Activated naive CD4-positive, alpha-beta T cell treated with anti-CD3 and anti-CD28 coated beads, Interleukin-2, amount 50 U/mL, for 24 hours (primary cell): ENCODE results near the gene MUC3A.
"Not testable (repeated sequence)": the region's sequence is repeated elsewhere in the genome, so short reads cannot be mapped to it uniquely, and the experiment has no call there.

Experiments
- H3K27ac Mint-ChIP-seq: one replicate; pipeline ENCODE4 v1.8.0; 2021; ENCODE audit warnings: mild to moderate bottlenecking, mixed read lengths
- H3K27me3 Mint-ChIP-seq: one replicate; pipeline ENCODE4 v1.8.0; 2021; ENCODE audit warnings: mixed read lengths
- H3K36me3 Mint-ChIP-seq: one replicate; pipeline ENCODE4 v1.8.0; 2021; ENCODE audit warnings: mixed read lengths
- H3K4me1 Mint-ChIP-seq: one replicate; pipeline ENCODE4 v1.8.0; 2021; ENCODE audit warnings: mixed read lengths
- H3K4me3 Mint-ChIP-seq: one replicate; pipeline ENCODE4 v1.8.0; 2021; ENCODE audit warnings: mild to moderate bottlenecking, mixed read lengths
- H3K9me3 Mint-ChIP-seq: one replicate; pipeline ENCODE4 v1.8.0; 2021; ENCODE audit warnings: mixed read lengths

MUC3A gene

DNA sequence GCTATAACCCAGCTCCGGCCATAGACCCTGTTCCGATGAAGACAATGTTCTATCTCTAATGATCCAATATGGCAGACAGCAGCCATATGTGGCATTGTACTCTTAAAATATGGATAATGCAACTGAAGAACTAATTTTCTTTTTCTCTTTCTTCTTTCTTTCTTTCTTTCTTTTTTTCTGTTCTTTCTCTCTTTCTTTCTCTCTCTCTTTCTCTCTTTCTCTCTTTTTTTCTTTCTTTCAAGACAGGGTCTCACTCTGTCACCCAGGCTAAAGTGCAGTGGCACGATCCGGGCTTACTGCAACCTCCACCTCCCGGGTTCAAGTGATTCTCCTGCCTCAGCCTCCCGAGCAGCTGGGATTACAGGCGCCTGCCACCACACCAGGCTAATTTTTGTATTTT is 13.2 kb upstream of the MUC3A start:
- not testable (repeated sequence) for H3K27me3 Mint-ChIP-seq, H3K4me3 Mint-ChIP-seq, H3K9me3 Mint-ChIP-seq, H3K4me1 Mint-ChIP-seq, H3K27ac Mint-ChIP-seq, H3K36me3 Mint-ChIP-seq

- H3K27me3 Mint-ChIP-seq = peaks cover 12% of the 10 kb centered on the region
- H3K9me3 Mint-ChIP-seq = no peaks in the 10 kb centered on the region
- H3K4me1 Mint-ChIP-seq = no peaks in the 10 kb centered on the region
- H3K27ac Mint-ChIP-seq = no peak overlapping the region
- no peak overlapping the region for H3K4me3 Mint-ChIP-seq
- peaks cover 2% of the 10 kb centered on the region for H3K36me3 Mint-ChIP-seq
These were observed 7.1 kb upstream of the MUC3A start for GRCh38 chr7:100942045-100942774.

GRCh38 chr7:100943693-100944092 is 5.6 kb upstream of the MUC3A start:
- H3K27me3 Mint-ChIP-seq = peaks cover 9% of the 10 kb centered on the region
- H3K27ac Mint-ChIP-seq = no peak overlapping the region
- peaks cover 2% of the 10 kb centered on the region for H3K36me3 Mint-ChIP-seq
- no peak overlapping the region for H3K4me3 Mint-ChIP-seq
- no peaks in the 10 kb centered on the region for H3K4me1 Mint-ChIP-seq
- no peaks in the 10 kb centered on the region for H3K9me3 Mint-ChIP-seq

DNA sequence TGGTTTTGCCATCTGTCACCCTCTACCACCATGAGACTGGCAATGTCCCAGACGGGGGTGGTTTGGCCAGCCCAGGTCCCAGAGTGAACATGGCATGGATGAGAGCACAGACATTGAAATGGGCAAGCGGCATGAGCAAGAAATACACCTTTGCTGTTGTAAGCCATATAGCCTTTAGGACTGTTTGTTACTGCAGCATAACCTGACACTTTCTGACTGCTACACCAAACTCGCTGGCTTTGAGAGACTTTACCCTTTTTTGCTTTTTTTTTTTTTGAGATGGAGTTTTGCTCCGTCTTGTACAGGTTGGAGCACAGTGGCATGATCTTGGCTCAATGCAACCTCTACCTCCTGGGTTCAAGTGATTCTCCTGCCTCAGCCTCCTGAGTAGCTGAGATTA is 5.2 kb upstream of the MUC3A start:
- Mint-ChIP-seq H3K36me3 (peaks cover 2% of the 10 kb centered on the region), H3K4me1 (no peaks in the 10 kb centered on the region), H3K9me3 (no peaks in the 10 kb centered on the region), H3K27ac (no peak overlapping the region), H3K27me3 (peaks cover 10% of the 10 kb centered on the region), H3K4me3 (no peak overlapping the region)

DNA sequence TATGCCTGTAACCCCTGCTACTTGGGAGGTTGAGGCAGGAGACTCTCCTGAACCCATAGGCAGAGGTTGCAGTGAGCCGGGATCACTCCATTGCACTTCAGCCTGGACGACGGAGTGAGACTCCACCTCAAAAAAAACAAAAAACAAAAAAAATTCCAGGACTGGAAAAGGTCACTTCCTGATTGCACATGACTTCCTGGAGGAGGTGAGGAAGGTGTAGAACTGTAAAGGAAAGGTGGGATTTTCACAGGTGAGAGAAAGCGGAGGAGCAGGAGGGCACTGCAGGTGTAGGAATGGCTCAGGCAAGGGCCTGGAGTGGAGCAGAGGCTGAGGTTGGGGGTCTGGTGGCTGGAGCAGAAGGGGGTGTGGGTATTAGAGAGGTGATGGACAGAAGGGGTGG is 3.2 kb upstream of the MUC3A start:
- Mint-ChIP-seq H3K4me3 (no peak overlapping the region), H3K36me3 (peaks cover 2% of the 10 kb centered on the region), H3K9me3 (no peaks in the 10 kb centered on the region), H3K27ac (no peak overlapping the region), H3K4me1 (no peaks in the 10 kb centered on the region), H3K27me3 (peaks cover 17% of the 10 kb centered on the region)

DNA sequence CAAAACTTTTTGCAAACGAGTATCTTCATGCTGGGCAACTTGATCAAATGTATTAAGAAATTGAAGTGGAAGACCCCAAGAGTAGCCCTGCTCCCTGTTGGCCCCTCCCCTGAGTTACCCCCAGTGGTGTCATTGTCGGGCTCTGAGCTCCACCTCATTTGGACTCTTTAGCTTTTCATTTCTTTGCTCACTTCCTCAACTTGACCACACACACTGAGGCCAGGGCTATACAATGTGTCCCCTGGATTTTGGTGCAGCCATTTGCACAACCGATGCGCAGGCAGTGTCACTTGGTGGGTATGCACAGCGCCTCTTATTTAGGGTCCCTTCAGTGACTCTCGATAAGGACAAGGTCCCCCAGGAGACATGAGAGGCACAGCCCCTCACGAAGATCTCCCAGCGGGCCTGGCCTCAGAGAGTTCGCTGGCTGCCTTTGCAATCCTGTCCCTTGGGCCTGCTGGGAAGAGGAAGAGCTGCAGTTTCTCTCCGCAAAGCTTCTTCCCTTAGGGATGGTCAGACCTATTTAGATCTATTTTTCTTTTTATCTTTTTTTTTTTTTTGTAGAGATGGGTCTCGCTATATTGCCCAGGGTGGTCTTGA is 2.5 kb upstream of the MUC3A start:
- Mint-ChIP-seq H3K4me1 (no peaks in the 10 kb centered on the region), H3K27me3 (peaks cover 17% of the 10 kb centered on the region), H3K4me3 (no peak overlapping the region), H3K27ac (no peak overlapping the region), H3K9me3 (no peaks in the 10 kb centered on the region), H3K36me3 (peaks cover 2% of the 10 kb centered on the region)

DNA sequence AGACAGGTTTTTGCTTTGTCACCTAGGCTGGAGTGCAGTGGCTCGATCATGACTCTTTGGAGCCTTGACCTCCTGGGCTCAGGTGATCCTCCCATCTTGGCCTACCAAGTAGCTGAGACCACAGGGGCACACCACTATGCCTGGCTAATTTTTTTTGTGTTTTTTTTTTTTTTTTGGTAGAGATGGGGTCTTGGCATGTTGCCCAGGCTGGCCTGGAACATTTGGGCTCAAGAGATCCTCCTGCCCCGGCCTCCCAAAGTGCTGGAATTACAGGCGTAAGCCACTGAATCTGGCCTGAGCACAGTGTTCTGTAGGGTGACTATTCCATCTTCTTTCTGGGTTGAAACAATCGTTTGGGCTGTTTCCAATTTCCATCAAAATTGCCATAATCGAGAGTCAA is 1.5 kb upstream of the MUC3A start:
- Mint-ChIP-seq H3K36me3 (peaks cover 2% of the 10 kb centered on the region), H3K4me1 (no peaks in the 10 kb centered on the region), H3K27me3 (peaks cover 17% of the 10 kb centered on the region), H3K27ac (no peak overlapping the region), H3K9me3 (no peaks in the 10 kb centered on the region), H3K4me3 (no peak overlapping the region)

GRCh38 chr7:100949933-100950443 is 654 bp downstream of the MUC3A start:
- Mint-ChIP-seq H3K9me3 (no peaks in the 10 kb centered on the region), H3K36me3 (peaks cover 2% of the 10 kb centered on the region), H3K27ac (no peak overlapping the region), H3K27me3 (peaks cover 14% of the 10 kb centered on the region), H3K4me1 (no peaks in the 10 kb centered on the region), H3K4me3 (no peak overlapping the region)

DNA sequence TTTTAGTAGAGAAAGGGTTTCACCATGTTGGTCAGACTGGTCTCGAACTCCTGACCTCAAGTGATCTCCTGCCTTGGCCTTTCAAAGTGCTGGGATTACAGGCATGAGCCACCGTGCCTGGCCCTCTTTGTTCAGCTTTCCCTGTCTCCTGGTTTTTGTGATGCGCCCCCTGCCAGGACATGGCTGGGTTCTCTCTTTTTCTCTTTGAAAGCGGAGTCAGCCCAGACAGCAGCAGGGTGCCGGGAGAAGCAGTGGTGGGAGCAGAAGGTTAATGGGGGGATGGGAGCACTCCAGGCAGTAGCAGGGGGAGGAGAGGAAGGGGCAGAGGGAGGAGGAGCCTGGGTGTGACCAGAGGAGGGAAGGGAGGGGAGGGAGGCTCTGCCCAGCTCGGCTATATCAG is 1.8 kb downstream of the MUC3A start:
- H3K4me1 Mint-ChIP-seq = no peaks in the 10 kb centered on the region
- H3K4me3 Mint-ChIP-seq = no peak overlapping the region
- peaks cover under 1% of the 10 kb centered on the region for H3K36me3 Mint-ChIP-seq

GRCh38 chr7:100951888-100952560 is 2.7 kb downstream of the MUC3A start:
- Mint-ChIP-seq H3K9me3 (no peaks in the 10 kb centered on the region), H3K4me3 (no peak overlapping the region)

More for the DNA sequence above, 1.8 kb downstream of the MUC3A start:
- H3K27me3 Mint-ChIP-seq = peaks cover 10% of the 10 kb centered on the region
- H3K9me3 Mint-ChIP-seq = no peaks in the 10 kb centered on the region
- no peak overlapping the region for H3K27ac Mint-ChIP-seq

DNA sequence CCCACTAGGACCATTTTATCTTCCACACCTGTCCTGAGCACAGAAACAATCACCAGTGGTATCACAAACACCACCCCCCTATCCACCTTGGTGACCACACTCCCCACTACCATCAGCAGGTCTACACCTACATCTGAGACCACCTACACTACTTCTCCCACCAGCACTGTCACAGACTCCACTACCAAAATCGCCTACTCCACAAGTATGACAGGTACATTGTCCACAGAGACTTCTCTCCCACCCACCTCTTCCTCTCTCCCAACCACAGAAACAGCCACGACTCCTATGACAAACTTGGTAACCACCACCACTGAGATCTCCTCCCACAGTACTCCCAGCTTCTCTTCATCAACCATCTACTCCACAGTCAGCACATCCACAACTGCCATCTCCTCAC is 3.3 kb downstream of the MUC3A start:
- no peaks in the 10 kb centered on the region for H3K9me3 Mint-ChIP-seq
- H3K27me3 Mint-ChIP-seq = peaks cover 8% of the 10 kb centered on the region
- no peaks in the 10 kb centered on the region for H3K36me3 Mint-ChIP-seq
- no peaks in the 10 kb centered on the region for H3K4me1 Mint-ChIP-seq
- H3K27ac Mint-ChIP-seq = no peak overlapping the region
- no peak overlapping the region for H3K4me3 Mint-ChIP-seq

More at GRCh38 chr7:100951888-100952560, 2.7 kb downstream of the MUC3A start:
- H3K27ac Mint-ChIP-seq = no peak overlapping the region
- H3K36me3 Mint-ChIP-seq = no peaks in the 10 kb centered on the region
- H3K4me1 Mint-ChIP-seq = no peaks in the 10 kb centered on the region
- peaks cover 8% of the 10 kb centered on the region for H3K27me3 Mint-ChIP-seq

GRCh38 chr7:100957832-100958421 is 8.6 kb downstream of the MUC3A start:
- H3K27me3 Mint-ChIP-seq = peaks cover 2% of the 10 kb centered on the region
- no peaks in the 10 kb centered on the region for H3K9me3 Mint-ChIP-seq
- no peaks in the 10 kb centered on the region for H3K36me3 Mint-ChIP-seq
- no peak overlapping the region for H3K4me3 Mint-ChIP-seq
- no peaks in the 10 kb centered on the region for H3K4me1 Mint-ChIP-seq
- H3K27ac Mint-ChIP-seq = no peak overlapping the region

- H3K4me3 Mint-ChIP-seq = no peak overlapping the region
- no peaks in the 10 kb centered on the region for H3K9me3 Mint-ChIP-seq
- no peak overlapping the region for H3K27ac Mint-ChIP-seq
- peaks cover 11% of the 10 kb centered on the region for H3K27me3 Mint-ChIP-seq
- H3K4me1 Mint-ChIP-seq = no peaks in the 10 kb centered on the region
- no peaks in the 10 kb centered on the region for H3K36me3 Mint-ChIP-seq
These were observed 10.6 kb downstream of the MUC3A start for GRCh38 chr7:100959894-100960293.

DNA sequence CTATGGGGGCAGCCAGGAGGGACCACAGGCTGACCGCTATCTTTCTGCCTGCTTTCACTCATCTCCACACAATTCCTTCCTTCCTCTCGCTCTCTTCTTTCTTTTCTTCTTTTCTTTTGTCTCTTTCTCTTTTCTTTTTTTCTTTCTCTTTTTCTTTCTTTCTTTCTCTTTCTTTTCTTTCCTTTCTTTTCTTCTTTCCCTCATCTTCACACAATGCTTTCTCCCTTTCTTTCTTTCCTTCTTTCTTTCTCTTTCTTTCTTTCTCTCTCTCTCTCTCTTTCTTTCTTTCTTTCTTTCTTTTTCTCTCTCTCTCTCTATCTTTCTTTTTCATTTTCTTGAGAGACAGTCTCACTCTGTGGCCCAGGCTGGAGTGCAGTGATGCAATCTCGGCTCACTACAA is 13.2 kb downstream of the MUC3A start:
- Mint-ChIP-seq H3K4me3 (no peak overlapping the region), H3K27ac (no peak overlapping the region), H3K27me3 (peaks cover 30% of the 10 kb centered on the region), H3K36me3 (no peaks in the 10 kb centered on the region), H3K9me3 (no peaks in the 10 kb centered on the region), H3K4me1 (peaks cover 21% of the 10 kb centered on the region)

DNA sequence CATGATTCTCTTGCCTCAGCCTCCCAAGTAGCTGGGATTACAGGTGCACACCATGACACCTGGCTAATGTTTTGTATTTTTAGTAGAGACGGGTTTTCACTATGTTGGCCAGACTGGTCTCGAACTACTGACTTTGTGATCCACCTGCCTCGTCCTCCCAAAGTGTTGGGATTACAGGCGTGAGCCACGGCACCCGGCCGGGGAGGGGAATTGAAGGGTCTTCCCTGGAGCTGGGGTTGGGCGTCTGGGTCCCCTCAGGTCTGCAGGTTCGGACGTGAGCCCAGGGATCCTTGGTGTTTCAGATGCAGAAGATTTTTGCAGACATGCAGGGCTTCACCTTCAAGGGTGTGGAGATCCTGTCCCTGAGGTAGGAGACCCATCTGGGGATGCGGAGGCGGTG is 14.1 kb downstream of the MUC3A start:
- H3K27me3 Mint-ChIP-seq = peaks cover 36% of the 10 kb centered on the region
- H3K9me3 Mint-ChIP-seq = no peaks in the 10 kb centered on the region
- H3K4me3 Mint-ChIP-seq = no peak overlapping the region
- no peak overlapping the region for H3K27ac Mint-ChIP-seq
- H3K4me1 Mint-ChIP-seq = peaks cover 22% of the 10 kb centered on the region
- no peaks in the 10 kb centered on the region for H3K36me3 Mint-ChIP-seq

DNA sequence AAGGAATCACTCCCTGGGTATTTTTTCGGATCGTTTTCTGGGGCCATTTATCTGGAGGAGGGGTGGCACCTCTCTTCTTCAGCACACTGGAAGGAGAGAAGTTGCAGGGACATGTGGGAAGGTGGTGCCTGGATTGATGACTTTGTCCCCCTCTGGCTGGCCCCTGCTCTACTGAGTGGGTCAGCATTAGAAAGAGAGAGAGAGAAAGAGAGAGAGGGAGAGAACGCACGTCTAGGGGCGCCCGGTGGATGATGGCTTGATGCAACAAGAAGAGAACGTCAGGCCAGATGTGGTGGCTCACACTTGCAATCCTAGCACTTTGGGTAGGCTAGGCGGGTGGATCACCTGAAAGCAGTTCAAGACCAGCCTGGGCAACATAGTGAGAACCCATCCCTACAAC is 14.5 kb downstream of the MUC3A start:
- Mint-ChIP-seq H3K4me1 (peaks cover 22% of the 10 kb centered on the region), H3K36me3 (no peaks in the 10 kb centered on the region), H3K27ac (no peak overlapping the region), H3K27me3 (peaks cover 40% of the 10 kb centered on the region), H3K9me3 (no peaks in the 10 kb centered on the region), H3K4me3 (no peak overlapping the region)
